GM12878 (cell line): Measurements from ENCODE around the gene TASOR. TPM values are rescaled to one million over a fixed set of nuclear protein-coding genes. Genes with fewer than 3 reads are reported as not detected.

Source experiments
- ATF3 ChIP-seq: IDR thresholded peaks from 2 replicates; pipeline ENCODE4 v1.6.1; 2011; ENCODE audit warnings: low read depth, mild to moderate bottlenecking, low read length, moderate library complexity, borderline replicate concordance; ENCODE audit errors: extremely low read depth
- ATF7 ChIP-seq: fragments of 450-650 bp; IDR thresholded peaks from 2 replicates; pipeline ENCODE4 v1.6.1; 2016; ENCODE audit warnings: low read depth, mild to moderate bottlenecking
- BRCA1 ChIP-seq: IDR thresholded peaks from 2 replicates; pipeline ENCODE4 v1.6.1; 2011; ENCODE audit warnings: low read depth, low read length, improper control_type of control experiment
- E2F4 ChIP-seq: IDR thresholded peaks from 2 replicates; pipeline ENCODE4 v1.6.1; 2012; ENCODE audit warnings: low read depth, low read length, improper control_type of control experiment
- EZH2 ChIP-seq: IDR thresholded peaks from 2 replicates; pipeline ENCODE4 v1.6.1; 2012; ENCODE audit warnings: low read depth, mild to moderate bottlenecking, control low read depth, inconsistent platforms, low read length, borderline replicate concordance; ENCODE audit not compliant: control insufficient read depth
- FOS ChIP-seq: IDR thresholded peaks from 3 replicates; pipeline ENCODE4 v1.6.1; 2011; ENCODE audit warnings: borderline replicate concordance; ENCODE audit not compliant: insufficient read length; ENCODE audit errors: extremely low read depth
- HDAC6 ChIP-seq: fragments of 200-600 bp; sonication (generic); IDR thresholded peaks from one replicate; pipeline ENCODE4 v1.8.0; 2017; ENCODE audit warnings: antibody characterized with exemption; ENCODE audit not compliant: unreplicated experiment
- IKZF1 ChIP-seq: fragments of 450-650 bp; conservative IDR thresholded peaks from 2 replicates; pipeline ENCODE4 v1.6.1; 2017; ENCODE audit warnings: antibody characterized with exemption, mild to moderate bottlenecking
- LARP7 ChIP-seq: fragments of 450-650 bp; IDR thresholded peaks from 2 replicates; pipeline ENCODE4 v1.6.1; 2017; ENCODE audit warnings: mild to moderate bottlenecking
- MEF2A ChIP-seq: IDR thresholded peaks from 2 replicates; pipeline ENCODE4 v1.6.1; 2011; ENCODE audit warnings: low read depth, mild to moderate bottlenecking, low read length, moderate library complexity; ENCODE audit not compliant: insufficient read depth
- NKRF ChIP-seq: fragments of 450-650 bp; conservative IDR thresholded peaks from 2 replicates; pipeline ENCODE4 v1.6.1; 2017; ENCODE audit warnings: mild to moderate bottlenecking, moderate library complexity
- NR2F1 ChIP-seq: fragments of 450-650 bp; conservative IDR thresholded peaks from 2 replicates; pipeline ENCODE4 v1.6.1; 2017; ENCODE audit warnings: mild to moderate bottlenecking
- RBBP5 ChIP-seq: fragments of 200-600 bp; sonication (generic); conservative IDR thresholded peaks from 2 replicates; pipeline ENCODE4 v1.6.1; 2016
- SMC3 ChIP-seq: IDR thresholded peaks from 2 replicates; pipeline ENCODE4 v1.6.1; 2011; ENCODE audit warnings: low read length, improper control_type of control experiment, borderline replicate concordance
- SREBF1 ChIP-seq: IDR thresholded peaks from 2 replicates; pipeline ENCODE4 v1.6.1; 2012; ENCODE audit warnings: mild to moderate bottlenecking, low read length
- USF1 ChIP-seq: IDR thresholded peaks from 2 replicates; pipeline ENCODE4 v1.6.1; 2011; ENCODE audit warnings: borderline replicate concordance, low read depth, mild to moderate bottlenecking, moderate library complexity, mixed read lengths, low read length; ENCODE audit not compliant: insufficient read depth; ENCODE audit errors: extremely low read length
- ZBTB40 ChIP-seq: fragments of 450-650 bp; IDR thresholded peaks from 2 replicates; pipeline ENCODE4 v1.6.1; 2016; ENCODE audit warnings: mild to moderate bottlenecking, moderate library complexity, borderline replicate concordance
- ZNF687 ChIP-seq: fragments of 450-650 bp; IDR thresholded peaks from 2 replicates; pipeline ENCODE4 v1.6.1; 2017; ENCODE audit warnings: mild to moderate bottlenecking, moderate library complexity
- polyA plus RNA-seq, 11 experiments: library from polyadenylated mRNA; depleted of rRNA in 4 of 11; unstranded in 6 of 11; stranded (reverse) in 5 of 11; fragments of >200 nt; fragmentation: Nextera tagmentation in 4 of 11; fragmentation: Illumina TruSeq in 1 of 11; extraction: Ambion mirVana in 4 of 11; extraction: Trizol in 1 of 11; gene quantifications; 1 replicate in 1 of 11; 2 replicates in 10 of 11; pipeline versions ENCODE4 v1.2.1 to v1.2.3, GENCODE V29; 2011 to 2016; ENCODE audit warnings: inconsistent platforms in 2 of 11, missing spikeins in 2 of 11, low read depth in 1 of 11
- total RNA-seq, 4 experiments: library from RNA; depleted of rRNA in 3 of 4; stranded (reverse); fragments of >200 nt in 3 of 4; fragmentation: Illumina TruSeq in 1 of 4; extraction: Trizol in 1 of 4; gene quantifications; 2 replicates each; pipeline versions ENCODE4 v1.2.1 to v1.2.3, GENCODE V29; 2013 to 2021

Gene TASOR
- total and polyA plus RNA-seq, 10 of the 15 experiments (the other 5 are each of a cell fraction or from before 2014, with no cell fraction given), result 29.6 to 95.1 (median 52.6) TPM

GRCh38 chr3:56688191-56688590 is 5.1 kb upstream of the TASOR start (continued):
- TF ChIP-seq ZBTB40, result no peak
- TF ChIP-seq SMC3, result no peak
- no peak for TF ChIP-seq HDAC6
- TF ChIP-seq BRCA1, result no peak
- TF ChIP-seq ATF7, result peak; percentile 93
- TF ChIP-seq E2F4, result no peak
- peak; percentile 26; the same call in 1 of the 2 replicates for TF ChIP-seq IKZF1
- TF ChIP-seq SREBF1, result no peak
- no peak for TF ChIP-seq FOS
- no peak for TF ChIP-seq ZNF687
- TF ChIP-seq NKRF, result no peak
- TF ChIP-seq EZH2, result no peak
- TF ChIP-seq LARP7, result no peak
- TF ChIP-seq NR2F1, result peak; percentile 89
- TF ChIP-seq USF1, result no peak
- no peak for TF ChIP-seq RBBP5
- peak; percentile 86 for TF ChIP-seq MEF2A
- TF ChIP-seq ATF3, result no peak
